G401 (cell line): ENCODE data around the gene ISM2. TPM values are rescaled to one million over a fixed set of nuclear protein-coding genes. Genes with fewer than 3 reads are reported as not detected.

Source experiments
- DNase-seq: peaks from one replicate; pipeline ENCODE4 v3.0.0-alpha.2; 2015; ENCODE audit warnings: low spot score
- in situ Hi-C: cut with HindIII; loops from 2 replicates; pipeline ENCODE4 v1.10.0; 2016; ENCODE audit warnings: low sequenced_read_pairs, mixed read lengths
- total RNA-seq: library from RNA; depleted of rRNA; stranded (reverse); fragments of >200 nt; shearing (Covaris generic); gene quantifications from 2 replicates; pipeline ENCODE4 v1.2.3, GENCODE V29; 2014

Gene ISM2
- total RNA-seq, 1 experiment from 2014 or later, result 0.68 TPM

GRCh38 chr14:77509366-77509765 lies 10.8 kb upstream of the ISM2 start:
- in situ Hi-C loops, result no loop called here
- DNase-seq, result no peak

DNA sequence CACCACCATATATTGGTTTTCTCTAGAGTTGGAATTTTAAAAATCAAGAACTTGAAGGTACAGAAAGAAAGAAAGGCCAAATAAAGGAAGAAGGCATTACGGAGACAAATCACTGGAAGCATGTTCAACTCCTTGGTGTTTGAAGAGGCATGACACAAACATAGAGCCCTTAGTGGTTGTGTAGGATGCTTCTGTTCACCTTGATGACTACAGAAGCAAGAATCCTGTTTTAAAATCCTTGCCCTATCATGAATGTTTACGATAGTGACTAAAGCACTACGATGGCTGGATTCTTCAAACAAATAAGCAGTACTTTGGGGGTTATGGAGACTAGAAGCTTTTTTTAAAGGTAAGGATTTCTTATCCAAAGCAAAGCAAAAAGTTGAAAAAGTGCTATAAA lies 10.3 kb upstream of the ISM2 start:
- no peak for DNase-seq
- in situ Hi-C loops, result no loop called here

DNA sequence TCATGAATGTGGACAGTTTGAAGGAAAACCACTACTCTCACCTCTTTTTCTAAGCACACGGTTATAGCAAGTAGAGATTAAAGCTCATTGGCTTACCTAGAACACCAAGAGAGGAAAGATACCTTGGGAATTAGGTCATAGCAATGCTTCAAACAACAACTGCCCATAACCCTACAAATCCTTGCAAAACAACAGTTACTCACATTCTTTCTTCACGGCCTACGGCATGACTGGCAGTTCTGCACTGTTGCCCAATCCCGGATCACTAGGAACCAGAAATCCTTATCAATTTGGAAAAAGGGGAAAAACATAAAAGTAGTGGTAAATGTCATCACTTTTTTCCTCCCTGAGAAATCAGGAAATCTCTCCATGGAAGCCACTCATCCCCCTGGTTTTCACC lies 9.6 kb upstream of the ISM2 start:
- in situ Hi-C loops, result no loop called here
- no peak for DNase-seq

DNA sequence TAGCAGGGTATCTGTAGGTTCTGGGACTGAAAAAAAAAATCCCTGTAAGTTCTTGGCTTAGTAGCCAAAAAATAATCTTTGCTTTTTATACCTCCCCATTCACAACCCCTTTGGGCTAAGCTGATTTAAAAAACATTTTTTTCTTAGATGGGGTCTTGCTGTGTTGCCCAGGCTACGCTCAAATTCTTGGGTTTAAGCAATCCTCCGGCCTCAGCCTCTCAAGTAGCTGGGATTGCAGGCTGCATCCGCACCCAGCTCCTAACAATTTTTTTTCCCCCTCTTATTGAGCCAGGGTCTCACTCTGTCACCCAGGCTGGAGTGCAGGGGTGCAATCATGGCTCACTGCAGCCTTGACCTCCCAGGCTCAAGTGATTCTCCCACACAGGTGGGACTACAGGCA lies 9.1 kb upstream of the ISM2 start:
- DNase-seq, result no peak
- in situ Hi-C loops, result no loop called here

DNA sequence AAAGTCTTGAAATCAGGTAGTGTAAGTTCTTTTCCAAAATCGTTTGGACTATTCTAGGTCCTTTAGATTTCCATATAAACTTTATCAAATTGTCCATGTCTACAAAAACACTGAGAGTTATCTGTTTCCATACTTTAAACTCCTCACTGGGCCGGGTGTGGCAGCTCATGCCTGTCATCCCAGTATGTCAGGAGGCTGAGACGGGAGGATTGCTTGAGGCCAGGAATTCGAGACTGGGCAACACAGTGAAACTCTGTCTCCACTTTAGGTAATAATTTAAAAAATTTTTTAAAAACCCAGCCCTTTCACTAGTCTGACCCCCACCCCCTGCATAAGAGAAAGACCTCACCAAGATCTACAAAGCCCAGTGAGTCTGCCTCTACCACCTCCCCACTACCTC lies 6.4 kb upstream of the ISM2 start:
- no peak for DNase-seq
- in situ Hi-C loops, result no loop called here

GRCh38 chr14:77503138-77503537 lies 4.5 kb upstream of the ISM2 start:
- in situ Hi-C loops, result no loop called here
- DNase-seq, result no peak

DNA sequence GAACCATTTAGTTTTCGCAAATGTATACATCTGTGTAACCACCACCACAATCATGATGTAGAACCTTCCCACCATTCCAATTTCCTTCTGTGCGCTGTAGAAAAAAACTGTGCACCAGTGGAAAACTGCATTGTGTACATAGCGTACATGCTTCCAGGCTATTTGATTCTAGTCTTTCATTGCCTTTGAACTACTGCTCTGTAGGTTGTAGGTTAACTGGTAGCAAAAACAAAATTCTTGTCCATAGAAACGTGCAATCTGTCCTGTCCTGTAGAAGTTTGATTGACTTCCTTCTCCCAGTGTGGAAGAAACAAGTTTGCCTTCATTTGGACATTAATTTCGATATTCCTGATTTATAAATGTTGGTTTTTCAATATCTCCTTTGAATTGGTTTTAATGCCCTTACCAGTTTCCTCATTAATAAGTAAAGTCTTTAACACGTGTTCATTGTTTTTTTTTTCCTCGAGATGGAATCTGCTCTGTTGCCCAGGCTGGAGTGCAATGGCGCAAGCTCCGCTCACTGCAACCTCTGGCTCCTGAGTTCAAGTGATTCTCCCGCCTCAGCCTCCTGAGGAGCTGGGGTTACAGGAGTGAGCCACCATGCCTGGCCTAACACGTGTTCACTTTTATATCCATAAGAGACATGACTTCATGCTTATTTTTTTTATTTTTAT lies 3.6 kb upstream of the ISM2 start:
- in situ Hi-C loops, result no loop called here
- DNase-seq, result no peak

DNA sequence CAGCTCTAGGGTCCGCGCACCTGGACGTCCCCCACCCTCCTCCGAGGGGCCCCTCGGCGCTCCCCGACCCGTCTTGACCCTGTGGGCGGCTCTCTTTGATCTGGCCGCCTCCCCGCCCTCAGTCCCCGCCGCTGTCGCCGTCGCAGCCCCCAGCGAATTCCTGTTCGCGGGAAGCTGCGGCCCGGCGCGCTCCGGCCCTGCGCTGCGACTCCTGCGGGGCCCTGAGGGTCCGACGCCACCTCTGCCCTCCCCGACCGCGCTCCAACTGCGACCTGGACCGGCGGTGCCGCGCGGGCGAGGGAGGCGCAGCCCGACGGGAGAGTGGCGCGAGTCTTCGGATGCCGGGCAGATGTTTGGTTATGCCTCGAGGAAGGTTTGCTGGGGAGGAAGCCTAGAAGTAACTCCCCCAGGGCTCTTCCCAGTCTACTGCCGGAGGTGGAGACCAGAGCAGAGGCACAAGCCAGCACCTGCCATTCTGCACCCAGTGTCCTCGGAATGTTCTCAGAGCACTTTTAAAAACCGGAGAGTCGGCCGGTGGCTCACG lies 440 bp upstream of the ISM2 start:
- no peak for DNase-seq
- in situ Hi-C loops, result no loop called here

GRCh38 chr14:77495334-77495733 lies 3.3 kb downstream of the ISM2 start:
- DNase-seq, result no peak
- in situ Hi-C loops, result no loop called here

GRCh38 chr14:77491056-77491455 lies 7.6 kb downstream of the ISM2 start:
- DNase-seq, result no peak
- in situ Hi-C loops, result no loop called here

- in situ Hi-C loops, result no loop called here
- DNase-seq, result no peak
These were observed 8.1 kb downstream of the ISM2 start for GRCh38 chr14:77490347-77490986.

DNA sequence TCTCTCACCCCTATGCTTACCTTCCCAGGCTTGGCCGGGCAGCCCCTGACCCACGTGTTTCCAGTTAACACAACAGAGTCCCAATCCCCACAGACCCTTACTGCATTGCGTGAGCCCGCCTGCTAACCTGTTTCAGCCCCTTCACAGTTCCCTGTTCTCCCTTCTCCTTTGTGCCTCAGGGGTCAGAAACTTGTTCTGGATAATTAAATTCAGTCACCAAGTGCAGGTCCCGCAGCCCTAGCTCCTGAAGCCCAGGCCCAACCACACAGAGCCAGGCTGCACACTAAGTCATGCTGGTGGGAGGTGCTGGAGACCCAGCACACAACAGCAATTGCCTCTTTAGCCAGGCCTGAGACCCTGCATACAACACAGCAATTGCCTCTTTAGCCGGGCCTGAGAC lies 9.6 kb downstream of the ISM2 start:
- DNase-seq, result no peak
- in situ Hi-C loops, result no loop called here

DNA sequence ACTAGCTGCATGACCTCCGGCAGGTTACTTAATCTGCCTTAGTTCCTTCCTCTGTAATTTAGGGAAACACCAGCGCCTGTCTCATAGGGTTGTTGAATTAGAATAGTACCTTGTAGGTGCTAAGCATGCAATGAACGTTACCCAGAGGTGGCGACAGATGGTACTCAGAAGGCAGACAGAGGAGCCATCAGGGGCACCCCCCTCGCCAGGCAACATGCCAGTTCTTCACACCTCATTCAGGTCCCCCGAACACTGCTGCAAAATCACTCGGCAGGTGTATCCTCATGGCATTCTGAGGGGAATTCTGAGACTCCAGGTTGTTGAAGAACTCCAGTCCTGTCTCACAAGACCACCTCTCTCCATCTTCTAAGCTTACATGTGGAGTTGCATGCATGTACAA lies 10.1 kb downstream of the ISM2 start:
- in situ Hi-C loops, result no loop called here
- DNase-seq, result no peak

DNA sequence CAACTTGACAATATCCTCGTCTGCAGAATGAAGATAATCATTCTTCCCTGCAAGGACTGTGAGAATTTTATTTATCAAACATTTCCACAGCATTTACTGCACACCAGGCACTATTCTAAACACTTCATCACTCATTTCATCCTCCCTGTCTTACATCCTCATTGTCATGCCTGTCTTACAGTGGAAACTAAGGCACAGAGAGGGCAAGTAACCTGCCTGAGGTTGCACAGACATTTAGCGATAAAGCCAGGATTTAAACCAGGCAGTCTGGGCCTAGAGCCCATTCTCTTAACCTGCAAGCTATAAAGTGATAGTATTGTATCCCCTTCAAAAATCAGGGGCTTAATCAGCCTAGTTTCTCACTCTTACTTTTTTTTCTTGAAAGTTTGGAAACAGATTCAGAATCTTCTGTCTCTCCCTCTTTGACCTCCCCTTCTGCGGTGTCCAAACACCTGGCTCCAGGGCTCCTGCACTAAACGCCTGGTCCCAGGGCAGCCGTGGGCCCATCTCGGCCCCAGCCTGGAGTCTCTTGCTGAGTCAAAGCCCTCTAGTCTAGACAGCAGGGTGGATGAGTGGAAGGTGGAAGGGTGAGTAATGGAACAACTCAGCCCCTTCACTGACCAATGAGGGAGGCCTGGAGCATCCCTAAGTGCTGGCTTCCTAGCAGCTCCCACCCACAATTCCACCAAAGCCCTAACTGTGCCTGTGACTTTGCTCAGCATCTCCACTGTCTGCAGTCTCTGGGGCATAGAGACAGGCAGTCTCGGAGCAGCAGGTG lies 12.5 kb downstream of the ISM2 start:
- DNase-seq, result no peak
- in situ Hi-C loops, result no loop called here

DNA sequence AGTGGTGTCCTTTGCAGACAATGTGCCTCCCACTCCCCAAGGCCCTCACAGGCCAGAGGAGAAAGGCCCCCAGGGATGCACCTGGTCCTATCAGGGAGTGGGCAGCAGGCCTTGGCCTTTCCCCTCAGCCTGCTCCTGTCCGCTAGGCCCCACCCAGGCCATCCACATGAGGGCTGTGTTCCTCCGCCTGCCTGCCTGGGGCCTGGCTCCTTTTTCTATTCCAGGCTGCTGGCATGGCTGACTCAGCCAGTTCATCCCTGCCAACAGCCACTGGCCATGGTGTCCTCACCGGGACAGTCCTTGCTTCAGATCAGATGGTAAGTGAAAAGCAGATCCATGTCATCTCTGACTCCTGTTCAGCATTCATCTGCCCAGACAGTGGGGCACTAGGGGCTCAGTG lies 13.4 kb downstream of the ISM2 start:
- no peak for DNase-seq
- in situ Hi-C loops, result no loop called here

GRCh38 chr14:77482422-77482821 lies 16.2 kb downstream of the ISM2 start:
- DNase-seq, result no peak
- in situ Hi-C loops, result no loop called here

DNA sequence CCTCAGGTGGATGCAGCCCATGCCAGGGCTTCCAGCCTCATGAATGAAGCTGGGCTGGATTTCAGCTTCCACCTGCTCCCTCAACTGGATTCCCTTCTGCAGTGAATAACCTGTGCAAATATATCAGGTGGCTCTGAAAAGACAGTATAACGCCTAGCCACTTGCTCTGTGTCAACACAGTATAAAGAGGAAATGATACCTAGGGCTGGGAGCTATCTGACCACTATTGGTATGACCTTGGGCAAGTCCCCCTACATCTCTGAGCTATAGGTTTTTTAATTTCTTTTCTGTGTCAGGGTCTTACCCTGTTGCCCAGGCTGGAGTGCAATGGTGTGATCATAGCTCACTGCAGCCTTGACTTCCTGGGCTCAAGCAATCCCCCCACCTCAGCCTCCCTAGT lies 19.8 kb downstream of the ISM2 start:
- DNase-seq, result no peak

DNA sequence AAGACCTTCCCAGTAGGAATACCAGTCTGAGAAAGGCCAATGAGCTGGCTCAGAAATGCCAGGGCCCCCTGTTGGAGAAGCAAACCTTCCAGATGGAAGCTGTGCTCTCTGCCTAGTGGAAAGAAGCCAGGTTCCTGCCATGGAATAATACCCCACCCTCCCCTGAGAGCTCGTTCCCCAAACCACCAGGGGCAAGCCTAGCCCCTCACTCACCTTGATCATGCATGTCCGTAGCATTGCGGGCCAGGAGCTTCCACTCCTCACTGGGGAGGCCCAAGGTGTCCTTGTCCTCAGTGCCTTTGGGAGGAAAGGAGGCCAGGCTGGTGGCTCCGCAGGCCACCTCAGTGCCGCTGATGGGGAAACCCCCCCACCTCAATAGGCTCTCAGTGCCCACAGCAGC lies 20.6 kb downstream of the ISM2 start:
- in situ Hi-C loops, result no loop called here
- DNase-seq, result no peak

More for the DNA sequence above, 19.8 kb downstream of the ISM2 start:
- in situ Hi-C loops, result no loop called here

DNA sequence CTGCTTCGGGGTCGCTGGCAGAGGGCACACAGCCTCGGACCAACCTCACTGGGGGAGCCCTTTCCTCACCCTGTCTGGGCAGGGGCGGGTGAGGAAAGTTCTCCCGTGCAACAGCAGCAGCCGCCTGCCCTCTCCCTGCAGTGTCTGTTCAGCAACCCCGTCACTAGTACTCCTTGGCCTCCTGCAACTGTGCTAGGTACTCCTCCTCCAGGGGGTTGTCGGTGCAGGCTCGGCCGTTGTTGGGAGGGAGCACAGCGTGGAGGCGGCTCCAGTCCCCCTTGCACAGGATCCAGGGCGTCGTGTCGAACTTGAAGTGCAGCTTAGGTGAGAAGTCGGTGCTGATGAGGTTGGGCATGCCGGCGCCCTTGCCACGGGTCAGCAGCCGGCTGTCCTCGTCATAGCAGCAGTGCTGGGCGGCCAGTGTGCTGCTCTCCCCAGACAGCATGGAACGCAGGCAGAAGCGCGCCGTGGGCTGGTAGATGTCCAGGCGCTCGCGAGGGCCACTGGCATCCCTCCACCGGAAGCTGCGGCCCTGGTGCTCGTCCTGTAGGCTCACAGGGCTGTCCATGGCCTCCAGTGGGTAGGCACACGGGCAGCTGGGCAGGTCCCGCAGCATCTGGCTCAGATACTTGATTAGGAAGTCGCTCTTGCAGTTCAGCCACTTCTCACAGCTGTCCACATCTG lies 23.0 kb downstream of the ISM2 start:
- DNase-seq, result no peak

More for the DNA sequence above, 23.0 kb downstream of the ISM2 start:
- in situ Hi-C loops, result no loop called here
